HG03469 (cell line): ENCODE data around the gene PRIMA1.

Source experiments
- ATAC-seq: cut with Tn5 transposase; IDR thresholded peaks from one replicate; pipeline ENCODE4 v1.9.1; 2021; ENCODE audit warnings: mild to moderate bottlenecking, moderate library complexity, moderate number of reproducible peaks; ENCODE audit not compliant: unreplicated experiment

Gene PRIMA1

DNA sequence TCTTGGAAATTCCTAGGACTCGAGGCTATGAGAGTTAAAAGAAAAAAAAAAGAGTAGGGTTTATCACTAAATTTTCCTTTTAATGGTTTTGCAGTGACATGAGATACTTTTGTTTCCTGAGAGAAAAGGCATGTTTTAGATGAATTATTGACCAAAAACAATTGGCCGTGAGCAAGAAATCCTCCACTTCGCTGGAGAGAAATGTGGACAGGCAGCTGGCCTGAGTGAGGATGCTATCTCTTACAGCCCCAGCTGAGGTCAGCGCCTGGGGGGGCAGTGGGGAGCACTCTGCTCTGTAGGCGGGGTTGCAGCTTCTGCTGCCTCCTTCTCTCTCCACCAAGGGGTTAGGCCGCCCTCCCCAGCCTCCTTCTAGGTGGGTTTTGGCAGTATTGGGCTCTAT lies 54.7 kb downstream of the PRIMA1 start:
- ATAC-seq = no peak

DNA sequence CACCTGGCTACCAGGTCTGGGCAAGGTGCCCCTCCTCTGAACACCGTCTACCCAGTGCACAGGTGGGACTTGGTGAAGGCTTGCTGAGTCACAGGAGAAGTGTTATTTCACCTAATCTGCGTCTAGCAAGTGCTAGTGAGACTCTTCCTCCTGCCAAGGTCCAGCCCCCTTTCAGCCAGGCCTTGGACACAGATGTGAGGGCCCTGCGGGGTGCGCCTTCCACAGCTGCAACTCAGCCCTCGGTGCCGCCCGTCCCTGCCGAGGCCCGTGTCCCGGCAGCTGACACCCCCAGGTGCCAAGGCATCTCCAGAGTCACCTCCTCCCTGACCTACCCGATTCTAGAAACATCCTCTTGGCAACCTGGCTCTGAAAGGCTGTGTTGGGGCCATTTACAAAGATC lies 55.1 kb downstream of the PRIMA1 start:
- ATAC-seq = no peak

DNA sequence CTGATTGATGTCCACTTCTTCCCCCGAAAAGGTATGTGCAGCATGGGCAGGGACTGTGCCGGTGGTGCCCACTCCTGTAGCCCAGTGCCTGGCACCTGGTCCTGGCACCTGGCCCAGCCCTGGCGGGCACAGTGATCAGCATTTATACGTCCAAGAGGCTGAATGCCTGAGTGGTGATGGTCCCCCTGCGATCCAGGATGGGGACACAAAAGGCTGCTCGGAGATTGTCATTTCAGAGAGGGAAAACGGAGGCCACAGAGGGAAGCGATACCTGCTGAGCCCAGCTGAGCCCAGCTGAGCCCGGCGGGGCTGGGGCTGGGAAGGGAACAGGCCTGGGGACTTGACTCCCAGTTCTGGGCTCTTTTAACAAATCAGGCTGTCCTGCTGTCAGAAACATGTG lies 55.8 kb downstream of the PRIMA1 start:
- no peak for ATAC-seq

DNA sequence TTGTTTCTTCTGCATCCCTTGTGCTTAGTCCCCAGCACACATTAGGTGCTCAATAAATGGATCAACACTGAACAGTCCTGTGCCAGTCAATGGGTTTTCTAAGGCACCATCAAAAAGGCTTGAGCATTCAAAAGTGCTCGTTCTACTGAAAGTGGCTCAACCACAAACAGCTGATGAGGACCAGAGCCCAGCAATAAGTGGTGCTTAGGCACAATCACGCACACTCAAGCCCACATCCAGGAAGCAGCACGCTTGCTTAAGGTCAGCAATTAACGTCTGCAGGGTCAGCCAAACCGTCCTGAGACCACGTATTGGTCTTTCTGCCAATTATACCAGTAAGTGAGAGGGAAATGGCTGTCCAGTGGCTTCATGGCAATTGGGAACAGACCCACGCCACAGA lies 56.5 kb downstream of the PRIMA1 start:
- no peak for ATAC-seq

DNA sequence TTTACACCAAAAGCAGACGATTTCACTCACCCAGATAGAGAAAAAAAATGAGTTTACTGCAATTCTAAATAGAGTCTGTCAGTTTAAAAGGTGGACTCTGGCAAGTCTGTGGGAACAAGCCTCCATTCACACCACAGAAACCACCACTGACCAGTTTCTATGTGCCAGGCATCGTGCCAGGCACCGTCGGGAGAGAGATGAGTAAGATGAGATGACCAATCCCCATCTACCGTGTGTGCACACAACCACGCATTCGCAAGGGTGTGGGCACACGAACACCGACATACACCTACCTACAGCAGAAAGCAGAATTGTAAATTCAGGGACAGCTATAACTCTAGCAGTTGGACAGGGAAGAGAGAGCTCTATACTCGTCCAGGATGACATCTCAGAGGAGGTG lies 58.3 kb downstream of the PRIMA1 start:
- ATAC-seq = no peak

DNA sequence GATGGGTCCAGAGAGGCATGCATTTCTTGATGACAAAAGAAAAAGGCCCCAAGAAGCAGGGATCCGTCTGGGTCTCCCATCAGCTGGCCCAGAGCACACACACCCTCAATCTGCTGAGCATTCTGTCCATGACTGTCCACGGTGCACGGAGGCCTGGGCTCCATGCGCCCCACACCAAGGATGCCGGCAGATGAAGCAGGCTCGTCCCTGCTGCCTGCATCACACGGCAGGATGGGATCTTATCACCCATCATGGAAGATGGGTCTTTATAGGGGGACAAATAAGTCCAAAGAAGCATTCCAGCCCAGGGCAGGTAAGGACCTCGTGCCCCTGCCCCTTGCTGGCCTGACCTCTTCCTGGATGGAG lies 59.7 kb downstream of the PRIMA1 start:
- no peak for ATAC-seq

DNA sequence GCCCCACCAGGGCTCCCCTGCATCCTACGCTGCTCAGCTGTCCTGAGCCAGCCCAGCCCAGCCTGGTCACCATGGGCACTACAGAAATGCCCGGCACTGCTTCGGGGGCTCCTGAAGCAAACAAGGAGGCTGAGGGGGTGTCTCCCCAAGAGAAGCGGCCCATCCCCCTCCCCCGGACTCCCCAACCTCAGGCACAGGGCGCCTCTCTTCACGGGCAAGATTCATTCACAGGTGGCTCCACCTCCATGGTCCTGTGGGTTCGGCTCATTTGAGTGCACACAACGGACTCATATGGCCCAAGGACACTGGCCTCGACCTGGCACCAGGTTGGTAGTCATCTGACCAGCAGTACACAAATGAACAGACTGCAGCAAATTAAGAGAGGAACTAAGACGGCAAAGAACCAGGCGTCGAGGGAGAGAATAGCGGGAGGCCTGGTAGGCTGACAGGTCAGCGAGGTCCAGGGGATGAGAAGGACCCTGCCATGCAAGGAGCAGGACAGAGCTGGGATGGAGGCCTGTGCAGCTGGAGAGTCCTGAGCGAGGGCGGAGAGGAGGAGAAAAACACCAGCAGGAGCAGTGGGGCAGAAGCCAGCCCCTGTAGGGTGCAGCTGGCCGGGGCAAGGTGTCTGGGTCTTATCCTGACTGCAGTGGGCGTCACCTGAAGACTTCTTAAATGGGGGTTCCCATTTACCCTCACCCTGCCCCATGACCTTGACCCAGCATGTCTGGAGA lies 60.2 kb downstream of the PRIMA1 start:
- no peak for ATAC-seq

DNA sequence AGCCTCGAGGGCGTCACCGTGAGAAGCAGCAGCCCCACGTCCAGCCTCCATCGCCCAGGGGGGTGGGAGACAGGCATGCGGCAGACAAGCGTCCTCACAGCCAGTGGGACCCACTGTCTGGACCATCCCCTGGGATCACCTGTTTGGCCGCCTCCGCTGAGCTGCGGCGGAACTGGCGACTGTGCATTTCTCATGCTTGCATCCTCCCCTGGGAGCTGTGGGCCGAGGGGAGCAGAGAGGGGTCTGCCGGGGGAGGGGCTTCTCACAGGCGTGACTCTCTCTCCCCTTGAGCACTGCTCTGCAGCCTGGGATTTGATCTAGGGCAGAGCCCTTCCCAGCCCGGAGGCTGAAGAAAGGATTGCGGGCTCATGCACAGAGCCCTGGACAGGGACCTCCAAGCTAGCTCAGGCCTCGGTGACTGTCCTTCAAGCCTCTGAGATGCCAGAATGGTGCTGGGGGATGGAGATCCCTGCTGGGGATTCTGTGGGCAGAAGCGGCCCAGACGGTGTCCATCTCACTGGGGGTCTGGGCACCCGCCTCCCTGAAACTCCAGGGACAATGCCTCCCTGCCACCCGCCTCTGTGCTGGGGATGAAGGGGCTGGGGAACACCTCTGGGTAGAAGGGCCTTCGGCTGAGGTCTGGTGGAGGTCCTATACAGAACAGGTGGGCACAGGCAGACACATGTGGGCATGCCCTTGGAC lies 61.1 kb downstream of the PRIMA1 start:
- ATAC-seq = no peak

DNA sequence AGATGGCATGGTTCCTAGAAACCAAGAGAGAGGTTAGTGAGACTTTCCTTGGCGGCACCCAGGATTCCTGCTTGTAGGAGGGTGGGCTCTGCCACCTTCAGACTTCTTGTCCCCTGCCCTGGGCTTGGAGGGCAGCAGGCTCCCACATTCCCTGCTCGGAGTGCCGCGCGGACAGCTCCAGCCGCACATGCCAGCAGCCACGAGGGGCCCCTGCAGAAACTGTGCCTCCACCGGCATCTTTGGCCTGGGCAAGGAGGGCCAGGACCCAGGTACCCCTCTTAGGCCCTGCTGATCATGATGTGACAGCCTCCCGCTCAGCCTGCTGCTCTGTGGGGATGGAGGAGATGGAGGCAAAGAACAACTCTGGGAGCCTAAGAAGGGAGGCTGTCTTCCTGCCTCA lies 62.3 kb downstream of the PRIMA1 start:
- ATAC-seq = no peak

DNA sequence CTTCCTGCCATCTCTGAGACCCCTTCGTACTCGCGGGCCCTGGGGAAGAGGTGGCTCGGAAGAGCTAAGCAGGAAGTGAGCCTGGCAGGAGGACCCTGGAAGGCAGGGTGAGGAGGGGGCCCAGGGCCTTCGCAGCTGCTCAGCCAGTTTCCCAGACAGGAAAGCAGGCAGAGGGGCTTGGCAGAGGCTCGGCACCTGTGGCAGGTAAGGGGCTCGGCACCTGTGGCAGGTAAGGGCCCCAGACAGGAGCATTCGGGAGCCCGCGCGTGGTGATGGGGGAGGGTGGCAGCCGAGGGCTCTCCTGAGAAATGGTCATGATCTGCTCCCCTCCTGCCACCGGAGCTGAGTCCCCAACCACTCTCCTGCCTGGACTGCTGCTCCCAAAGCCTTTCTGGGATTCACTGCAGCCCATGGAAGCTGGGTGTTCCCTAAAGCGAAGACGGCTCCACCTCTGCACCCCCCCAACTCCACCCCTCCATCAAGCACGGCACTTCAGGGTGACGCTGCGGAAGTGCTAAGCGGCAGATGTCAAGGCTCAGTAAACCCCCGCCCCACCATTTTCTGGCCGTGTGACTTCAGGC lies 63.2 kb downstream of the PRIMA1 start:
- no peak for ATAC-seq

DNA sequence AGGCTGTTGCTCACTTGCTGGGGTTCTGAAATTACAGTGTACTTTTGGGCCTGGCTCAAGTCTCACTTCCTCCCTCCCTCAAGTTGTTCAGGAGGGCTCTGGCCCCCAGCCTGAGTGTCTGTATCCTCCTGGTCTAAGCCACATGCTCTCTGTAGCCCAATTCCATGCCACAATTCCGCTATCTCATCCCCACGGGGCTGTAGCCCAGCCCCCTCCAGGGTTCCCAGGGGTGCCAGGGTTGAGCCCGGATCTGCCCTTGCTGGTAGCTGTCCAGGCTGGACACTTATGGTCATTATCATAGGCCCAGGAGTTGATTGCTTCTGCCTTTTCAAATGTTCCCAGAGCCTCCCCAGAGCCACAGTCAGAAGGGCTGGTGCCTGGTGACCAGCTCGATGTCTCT lies 65.3 kb downstream of the PRIMA1 start:
- no peak for ATAC-seq

DNA sequence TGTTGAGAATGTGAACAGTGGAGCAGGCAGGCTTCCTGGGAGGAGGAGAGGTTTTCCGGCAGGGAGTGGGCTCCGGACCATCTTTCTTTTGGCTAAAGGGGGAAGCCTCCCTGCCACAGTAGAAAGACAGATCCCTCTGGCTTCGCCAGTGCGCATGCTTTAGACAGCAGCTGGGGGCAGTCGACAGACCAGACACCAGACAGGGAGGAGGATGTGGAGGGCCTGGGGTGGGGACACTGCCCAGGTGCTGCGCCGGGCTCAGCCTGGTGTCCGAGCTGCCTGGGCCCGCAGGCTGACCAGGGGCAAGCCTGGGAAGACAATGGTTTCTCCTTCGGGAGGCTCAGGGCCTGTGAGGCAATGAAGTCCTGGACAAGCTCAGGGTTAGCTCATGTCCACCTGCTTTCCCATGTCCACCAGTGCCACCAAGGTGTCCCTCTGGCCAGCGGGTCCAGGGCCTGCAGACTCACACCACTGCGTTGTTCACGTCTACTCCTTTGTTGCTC lies 67.3 kb downstream of the PRIMA1 start:
- no peak for ATAC-seq

DNA sequence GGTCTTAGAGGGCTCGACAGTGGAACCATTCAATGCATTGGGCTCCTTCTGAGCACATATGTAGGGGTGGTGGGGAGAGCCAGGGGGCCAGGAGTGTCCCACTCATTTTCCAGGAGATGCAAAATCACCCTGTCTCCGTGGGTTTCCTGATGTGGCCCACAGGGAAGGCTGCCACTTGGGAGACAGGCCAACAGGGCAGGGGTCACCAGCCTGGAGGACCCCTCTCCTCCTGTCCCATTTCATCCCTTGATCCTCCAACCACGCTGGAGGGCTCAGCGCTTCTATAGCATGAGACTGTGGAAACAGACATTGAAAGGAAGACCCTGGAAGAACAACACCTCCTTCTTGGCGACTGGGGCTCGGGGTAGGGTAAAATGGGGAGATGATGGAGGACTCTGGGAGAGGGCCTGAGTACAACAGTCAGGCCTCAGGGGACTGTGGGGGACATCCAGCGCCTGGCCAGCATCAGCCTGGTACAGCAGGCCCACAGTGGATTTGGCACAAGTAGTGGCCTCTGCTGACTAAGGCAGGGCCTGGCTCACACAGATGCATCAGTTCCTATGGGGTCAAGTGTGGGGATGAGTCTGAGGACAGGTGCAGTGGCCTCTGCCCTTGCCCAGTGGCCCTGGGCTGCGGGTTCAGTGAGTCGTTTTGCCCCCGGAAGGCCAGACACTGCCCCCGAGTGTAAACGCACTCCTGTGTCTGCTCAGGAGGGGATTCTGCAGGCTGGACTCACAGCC lies 68.0 kb downstream of the PRIMA1 start:
- ATAC-seq = no peak

DNA sequence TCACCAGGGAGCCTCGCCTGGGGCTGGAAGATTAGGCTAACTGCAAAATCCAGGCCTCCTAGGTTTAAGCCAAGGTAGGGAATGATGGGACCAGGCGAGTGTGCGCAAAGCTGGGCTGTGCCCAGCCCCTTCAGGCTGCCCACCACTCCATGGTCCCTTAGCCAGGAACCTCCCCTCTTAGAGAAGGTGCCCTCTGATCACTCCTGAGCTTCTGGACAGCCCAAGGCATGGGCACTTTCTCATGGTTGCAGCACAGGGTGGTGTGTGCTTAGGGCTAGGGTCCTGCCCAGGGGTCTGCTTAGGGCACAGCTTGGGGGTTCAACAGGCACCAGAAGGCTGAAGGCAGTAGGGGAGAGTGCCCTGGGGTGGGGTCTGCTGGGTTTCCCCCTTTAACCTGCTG lies 69.0 kb downstream of the PRIMA1 start:
- no peak for ATAC-seq

DNA sequence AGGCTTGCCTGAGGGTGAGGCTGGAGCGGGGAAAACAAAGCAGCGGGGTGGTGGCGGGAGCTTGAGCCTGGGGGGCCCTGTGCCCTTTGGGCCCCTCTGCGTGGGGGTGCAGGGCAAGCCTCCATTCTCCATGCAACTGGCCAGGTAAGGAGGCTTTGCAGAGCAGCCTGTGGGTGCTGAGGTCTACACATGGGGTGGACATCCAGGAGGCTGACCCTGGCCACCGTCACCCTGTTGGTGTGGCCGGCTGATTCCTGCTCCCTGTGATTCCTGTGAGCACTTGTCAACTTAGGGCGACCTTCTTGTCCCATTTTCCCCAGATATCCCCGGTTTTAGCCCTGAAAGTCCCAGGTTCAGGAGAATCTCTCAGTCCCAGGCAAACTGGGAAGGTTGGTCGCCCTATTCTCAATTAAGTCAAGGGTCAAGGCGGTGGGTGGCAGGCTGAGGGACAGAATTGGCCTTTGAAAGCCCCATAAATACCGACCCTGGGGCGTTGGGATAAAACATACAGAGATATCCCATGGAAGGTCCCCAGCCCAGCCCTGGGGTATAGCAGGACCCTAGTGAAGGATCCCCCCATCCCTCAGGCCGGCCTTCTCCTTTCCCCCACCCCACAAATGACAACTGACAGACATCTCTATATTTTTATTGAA lies 70.5 kb downstream of the PRIMA1 start:
- ATAC-seq = no peak

DNA sequence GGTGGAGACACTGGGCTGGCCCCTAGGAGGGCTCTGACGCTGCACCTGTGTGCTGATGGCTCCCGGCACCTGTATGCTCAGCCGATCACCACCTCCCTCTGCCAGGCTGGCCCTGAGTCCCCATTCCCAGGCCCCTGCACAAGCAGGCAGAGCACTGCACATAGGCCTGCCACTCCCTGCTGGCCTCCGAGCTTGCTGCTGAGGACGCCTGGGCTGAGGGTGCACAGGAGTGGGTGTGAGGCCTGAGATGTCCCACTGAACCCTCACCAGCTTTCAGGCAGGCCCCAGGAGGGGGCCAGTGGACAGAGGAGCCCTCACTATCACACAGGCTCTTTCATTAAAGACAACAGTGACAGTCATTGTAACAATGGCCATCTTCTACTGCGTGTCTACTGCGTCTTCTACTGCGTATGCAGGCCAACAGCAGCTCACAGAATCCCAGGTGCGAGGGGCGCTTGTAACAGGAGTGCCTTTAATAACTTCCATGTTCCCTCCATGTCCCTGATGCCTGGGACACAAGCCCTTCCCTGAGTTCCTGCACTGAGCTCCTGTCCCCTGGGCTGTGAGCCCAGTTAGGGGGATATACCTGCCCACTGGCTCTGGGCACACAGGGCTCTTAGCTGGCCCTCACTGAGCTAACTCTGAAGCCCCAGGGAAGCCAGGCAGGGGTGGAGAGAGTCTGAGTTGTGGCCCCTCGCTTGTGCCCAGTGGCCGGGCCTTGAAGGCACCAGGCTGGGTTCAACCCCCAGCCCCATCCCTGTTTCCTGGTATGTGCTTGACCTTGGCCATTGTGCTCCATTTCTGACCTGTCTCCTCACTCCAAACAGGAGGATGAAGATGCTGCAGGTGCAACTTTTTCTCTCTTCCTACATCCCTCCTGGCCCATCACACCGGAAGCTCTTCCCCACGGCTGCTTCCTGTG lies 71.3 kb downstream of the PRIMA1 start:
- ATAC-seq = no peak

DNA sequence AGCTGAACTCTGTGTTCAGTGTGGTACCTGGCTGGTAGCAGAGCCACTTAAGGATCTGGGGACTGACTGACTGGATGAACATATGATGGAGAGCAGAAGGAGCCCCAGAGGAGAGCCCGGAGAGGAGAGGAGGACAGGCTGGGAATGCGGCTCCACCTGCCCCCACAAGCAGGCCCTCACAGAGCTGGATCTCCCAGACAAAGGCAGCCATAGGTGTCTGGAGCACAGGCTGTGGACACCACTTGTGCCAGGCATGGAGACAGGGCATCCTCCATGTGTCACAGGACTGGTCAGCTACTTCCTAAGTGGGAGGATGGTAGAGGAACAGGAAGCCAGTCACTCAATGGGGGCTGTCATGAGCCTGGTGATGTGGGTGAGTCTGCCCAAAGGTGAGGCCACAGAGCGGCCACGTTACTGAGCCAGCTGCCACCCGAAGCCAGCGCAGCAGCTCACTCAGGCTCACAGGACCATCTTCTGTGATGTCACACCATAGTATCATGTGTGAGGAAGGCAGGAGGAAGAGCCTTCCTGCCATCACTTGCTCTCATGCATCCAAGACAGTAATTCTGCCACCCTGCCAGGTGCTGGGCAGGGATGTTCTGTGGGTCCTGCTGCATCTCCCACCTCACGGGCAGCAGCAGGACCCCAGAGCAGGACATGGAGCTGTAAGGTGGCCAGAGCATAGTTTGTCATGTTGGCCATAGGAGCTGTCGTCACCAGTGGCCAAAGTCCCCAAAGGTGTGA lies 72.1 kb downstream of the PRIMA1 start:
- no peak for ATAC-seq

DNA sequence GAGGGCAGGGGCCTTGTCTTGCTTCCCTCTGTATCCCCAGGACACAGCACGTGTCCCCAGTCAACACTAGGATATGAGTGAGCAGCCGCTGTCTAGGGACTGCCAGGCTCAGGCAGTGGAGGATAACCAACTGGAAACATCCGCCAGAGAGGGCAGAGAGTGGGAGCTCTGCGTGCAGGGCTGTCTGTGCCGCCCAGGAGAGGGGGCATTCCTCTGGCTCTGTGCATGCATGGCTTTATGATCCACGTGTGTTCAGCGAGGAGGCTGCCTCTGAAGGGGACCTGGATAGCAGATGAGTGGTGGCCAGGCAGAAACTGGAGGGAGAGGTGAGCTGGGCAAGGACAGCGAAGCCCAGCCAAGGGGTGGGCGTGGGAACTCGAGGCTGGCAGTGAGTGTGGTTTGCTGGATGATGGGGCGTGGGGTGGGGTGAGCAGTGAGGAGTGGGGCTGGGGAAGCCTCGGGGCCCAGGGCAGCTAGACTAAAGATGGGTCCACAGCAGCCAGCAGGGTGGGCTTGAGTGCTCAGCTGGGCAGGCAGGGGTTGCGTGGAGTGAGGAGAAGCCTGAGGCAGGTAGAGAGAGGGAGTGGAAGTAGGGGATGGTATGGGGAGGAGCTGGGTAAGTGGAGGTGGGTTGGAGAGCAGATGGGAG lies 72.9 kb downstream of the PRIMA1 start:
- no peak for ATAC-seq

DNA sequence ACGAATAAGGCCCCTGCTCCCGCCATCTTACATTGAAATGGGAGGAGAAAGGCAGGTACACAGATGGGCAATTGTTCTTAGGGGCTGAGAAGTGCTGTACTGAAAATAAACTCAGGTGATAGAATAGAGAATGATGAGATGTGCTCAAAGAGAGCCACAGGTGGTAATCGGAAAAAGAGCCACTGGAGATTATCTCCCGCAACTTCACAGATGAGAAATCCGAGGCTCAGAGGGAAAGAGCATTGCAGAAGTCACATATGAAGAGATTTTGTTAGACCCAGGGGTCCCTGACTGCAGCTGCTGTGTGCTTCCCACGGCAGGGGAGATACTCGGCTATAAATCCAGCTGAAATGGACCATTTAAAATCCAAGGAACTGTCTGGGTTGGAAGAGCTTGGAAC lies 73.7 kb downstream of the PRIMA1 start:
- no peak for ATAC-seq
